ENCODE data around the gene PGAM5.

PGAM5 gene

DNA sequence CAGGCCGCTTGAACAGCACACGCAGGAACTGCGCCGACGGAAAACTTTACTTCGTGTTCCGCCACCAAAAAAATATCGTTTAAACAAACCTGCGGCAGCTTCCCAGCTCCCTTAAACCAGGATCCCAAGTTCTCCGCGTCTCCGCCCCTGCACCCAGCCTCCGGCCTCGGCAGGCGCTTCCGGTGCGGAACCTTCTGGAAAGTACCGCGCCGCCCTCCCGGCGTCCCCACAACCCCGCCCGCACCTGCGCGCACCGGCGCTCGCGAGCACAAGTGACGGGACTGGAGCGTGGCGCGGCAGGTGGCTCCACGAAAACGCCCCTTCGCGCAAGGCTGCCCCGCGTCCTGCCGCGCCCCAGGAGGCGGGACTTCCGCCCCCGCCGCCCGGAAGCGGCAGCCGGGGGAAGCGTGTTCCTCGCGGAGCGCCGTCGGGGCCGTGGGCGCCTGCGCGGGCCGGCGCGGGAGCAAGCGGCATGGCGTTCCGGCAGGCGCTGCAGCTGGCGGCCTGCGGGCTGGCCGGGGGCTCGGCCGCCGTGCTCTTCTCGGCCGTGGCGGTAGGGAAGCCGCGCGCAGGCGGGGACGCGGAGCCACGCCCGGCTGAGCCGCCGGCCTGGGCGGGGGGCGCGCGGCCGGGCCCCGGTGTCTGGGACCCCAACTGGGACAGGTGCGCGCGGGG, at the start of gene PGAM5:
Gene PGAM5 (plus strand): TSS at position 438 of the 675 bp plus-strand sequence. CDS start 35 bp downstream, at position 473.
- DNase-seq: peak; percentile 52

DNA sequence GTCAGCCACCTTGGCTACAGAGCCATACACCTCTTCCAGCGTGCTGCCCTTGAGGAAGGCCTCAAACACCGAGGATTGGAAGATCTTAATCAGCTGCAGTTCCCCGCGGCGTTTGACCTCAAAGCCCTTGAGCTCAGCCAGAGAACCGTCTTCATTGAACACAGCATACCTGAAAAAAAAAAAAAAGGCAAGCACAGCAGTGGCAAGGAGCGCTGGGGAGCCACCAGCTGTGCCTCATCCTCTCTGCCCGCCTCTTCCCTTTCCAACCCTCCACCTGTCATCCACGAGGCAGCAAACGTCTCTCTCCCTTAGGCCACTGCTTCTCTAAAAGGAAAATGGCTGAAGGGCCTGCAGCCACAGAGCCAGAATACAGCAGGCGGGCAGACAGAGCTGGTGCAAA, 49.6 kb upstream of the PGAM5 start:
- DNase-seq: no peak

DNA sequence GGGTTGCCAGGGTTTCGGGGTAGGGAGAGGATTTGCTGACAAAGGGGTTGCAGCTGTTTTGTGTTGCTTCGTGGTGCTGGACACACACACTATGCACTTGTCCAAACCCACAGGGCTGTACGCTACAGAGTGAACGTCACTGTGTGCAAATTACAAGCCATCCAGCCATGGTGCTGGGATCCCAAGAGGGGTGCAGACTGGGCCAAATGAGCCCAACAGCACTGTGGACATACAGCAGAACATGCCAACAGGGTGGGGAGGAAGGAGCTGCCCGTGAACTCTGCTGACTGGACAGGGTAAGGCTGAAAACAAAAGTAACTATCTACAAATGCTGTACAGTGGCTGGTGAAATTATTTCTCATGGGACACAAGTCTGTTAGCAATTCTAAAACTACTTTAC, 48.7 kb upstream of the PGAM5 start:
- no peak for DNase-seq

DNA sequence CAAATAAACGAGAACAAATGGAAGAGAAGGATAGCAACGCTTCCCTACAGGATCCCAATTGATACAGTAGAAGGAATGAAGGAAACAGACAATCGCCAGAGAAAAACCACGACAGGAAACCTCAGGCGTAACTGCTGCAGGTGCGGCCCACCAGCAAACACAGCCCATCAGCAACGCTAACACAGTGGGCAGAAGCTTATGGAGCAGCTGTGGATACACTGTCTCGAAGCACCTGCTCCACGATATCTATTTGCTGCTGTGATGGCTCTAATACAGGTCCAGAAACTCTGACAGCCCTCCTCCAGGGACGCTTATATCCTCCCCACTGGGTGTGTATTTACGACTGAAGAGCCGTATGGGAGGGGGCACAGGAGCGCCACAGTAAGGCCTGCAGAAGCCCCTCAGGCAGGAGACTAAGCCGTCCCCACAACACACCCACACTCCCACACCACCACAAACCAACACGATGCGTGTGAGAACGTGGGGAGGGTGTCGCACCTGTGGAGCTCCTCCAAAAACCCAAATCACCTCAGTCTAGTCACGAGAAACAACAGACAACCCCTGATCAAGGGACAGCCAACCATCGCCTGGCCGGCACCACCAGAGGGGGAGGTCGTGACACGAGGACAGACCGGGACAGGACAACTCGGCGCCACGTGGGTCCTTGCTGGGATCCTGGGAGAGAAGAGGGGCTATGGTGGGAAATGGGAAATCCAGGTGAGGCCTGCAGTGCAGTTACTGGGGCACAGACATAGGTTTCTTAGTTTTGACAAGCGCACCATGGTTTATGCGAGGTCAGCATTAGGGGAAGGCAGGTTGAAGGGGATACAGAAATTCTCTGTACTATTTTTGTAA, 47.5 kb upstream of the PGAM5 start:
- DNase-seq: no peak

DNA sequence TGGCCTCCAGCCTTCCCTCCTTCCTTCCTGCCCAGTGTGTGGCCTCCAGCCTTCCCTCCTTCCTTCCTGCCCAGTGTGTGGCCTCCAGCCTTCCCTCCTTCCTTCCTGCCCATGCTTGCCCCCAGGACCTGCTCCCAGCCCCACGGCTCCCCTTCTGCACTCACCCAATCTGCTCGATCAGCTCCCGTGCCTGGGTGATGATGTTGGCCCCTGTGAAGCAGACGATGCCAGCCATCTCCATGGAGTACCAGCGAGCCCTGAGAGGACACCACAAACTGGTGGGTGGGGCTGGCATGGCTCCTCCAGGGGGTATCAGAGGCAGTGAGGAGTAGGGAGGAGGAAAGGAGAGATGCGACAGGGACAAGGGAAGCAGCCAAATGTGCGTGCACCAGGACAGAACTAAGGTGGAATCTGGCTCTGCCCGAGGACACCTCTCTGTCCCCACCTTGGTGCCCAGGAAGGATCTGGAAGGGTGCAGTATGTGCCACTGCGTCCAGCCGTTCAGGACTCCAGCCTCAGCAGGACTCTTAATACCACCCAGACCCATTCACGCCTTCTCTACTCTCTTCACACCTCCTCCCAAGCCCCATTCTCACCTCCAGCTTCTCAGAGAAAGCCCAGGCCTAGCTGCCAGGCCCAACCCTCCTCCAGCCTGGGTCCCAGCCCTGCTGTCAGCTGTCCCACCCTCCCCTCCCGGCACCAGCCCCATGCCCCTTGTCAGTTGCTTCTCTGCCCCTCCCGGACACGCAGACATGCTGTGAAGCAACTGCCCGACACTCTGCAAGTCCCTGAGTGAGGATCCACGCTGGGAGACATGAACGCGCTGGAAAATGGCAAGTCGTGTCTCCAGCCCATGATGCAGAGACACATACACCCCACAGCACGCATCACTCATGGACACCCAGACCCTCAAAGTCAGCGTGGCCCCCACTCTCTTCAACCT, 46.2 kb upstream of the PGAM5 start:
- DNase-seq: no peak

DNA sequence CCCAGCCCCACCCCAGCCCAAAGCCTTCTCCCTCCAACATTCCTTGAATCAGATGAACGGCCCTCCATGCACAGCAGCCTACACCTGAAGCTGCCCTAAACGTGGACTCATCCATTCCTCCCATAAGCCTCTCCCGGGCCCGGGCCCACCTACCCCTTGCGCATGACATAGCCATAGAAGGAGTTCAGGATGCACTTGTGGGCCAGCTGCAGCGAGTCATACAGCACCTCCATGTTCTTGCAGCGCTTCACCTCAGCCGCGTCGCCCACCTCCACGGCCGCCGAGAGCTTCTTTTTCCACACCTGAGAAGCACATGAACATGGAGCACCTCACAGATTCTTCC, 45.5 kb upstream of the PGAM5 start:
- no peak for DNase-seq

DNA sequence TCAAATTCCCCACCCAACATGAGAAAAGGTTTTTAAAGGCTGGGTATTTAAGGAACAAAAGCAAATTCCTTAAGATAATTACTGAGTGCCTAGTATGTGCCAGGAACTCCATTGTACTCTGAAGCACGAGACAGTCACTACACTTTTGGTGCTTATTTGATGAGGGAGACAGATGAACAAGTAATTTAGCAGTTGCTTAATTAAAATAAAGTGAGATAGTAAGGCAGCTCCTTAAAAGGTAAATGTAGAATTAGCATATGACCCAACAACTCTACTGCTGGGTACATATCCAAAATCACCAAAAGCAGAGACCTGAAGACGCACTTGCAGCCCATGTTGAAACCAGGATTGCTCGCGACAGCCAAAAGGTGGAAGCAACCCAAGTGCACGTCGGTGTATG, 44.8 kb upstream of the PGAM5 start:
- DNase-seq: no peak

DNA sequence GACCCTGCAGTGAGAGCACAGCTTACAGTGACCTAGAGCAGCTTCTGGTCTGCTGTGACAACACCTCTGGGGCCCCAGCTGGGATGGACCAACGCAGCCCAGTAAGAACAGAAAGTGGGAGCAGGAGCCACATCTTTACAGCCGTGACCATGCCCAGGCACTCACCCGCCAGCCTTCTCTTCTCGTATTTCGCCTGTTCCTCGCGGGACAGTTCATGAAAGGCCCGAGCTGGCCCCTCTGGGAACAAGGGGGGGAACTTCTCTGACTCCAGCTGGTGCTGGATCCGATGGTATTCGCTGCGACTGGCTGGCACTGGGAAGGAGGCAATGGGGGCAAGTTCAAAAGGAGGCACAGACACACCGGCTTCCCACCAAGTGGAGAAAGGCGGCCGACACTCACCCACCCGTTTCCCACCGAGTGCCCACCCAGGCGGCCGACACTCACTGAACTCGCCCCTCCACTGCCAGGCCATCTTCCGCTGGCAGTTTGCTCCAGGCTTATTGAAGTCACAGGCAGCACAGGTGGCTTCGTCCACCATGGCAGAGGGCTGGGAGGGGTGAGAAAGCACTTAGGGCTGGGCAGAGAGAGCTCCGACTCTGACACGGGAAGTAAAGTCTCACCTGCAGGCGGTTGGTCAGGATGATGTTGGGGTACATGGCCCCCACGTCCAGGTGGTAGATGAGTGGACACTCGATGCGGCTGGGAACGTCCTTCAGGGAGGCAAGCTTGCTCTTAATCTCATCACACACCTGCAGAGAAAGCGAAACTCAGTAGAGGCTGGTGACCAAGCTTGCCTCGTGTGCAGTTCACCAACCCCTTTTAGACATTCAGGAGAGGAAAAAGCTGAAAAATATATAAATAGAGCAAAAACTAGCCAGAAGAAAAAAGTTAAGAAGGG, 42.2 kb upstream of the PGAM5 start:
- DNase-seq: no peak

DNA sequence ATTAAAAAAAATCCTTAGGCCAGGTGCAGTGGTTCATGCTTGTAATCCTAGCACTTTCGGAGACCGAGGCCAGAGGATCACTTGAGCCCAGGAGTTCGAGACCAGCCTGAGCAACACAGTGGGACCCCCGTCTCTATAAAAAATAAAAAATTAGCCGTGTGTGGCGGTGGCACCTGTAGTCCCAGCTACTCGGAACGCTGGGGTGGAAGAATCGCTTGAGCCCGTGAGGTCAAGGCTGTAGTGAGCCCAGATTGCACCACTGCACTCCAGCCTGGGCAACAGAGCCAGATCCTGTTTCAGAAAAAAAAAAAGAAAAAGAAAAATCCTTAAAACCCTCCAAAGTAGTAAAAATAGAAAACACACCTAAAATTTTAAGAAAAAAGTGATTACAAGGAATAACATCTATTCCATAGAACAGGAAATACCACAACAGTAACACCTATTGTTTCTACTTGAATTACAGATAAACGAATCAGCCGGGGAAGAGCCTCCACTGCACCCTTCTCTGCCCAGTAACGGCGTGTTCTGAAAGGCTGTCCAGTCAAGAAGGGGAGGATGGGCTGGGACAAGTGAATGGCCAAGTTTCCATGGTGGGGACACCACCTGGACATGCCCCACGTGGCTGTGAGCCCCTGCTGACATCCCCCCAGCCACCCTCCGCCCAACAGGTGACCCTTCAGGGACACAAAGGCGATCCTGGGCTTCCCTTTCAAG, 41.3 kb upstream of the PGAM5 start:
- DNase-seq: no peak

DNA sequence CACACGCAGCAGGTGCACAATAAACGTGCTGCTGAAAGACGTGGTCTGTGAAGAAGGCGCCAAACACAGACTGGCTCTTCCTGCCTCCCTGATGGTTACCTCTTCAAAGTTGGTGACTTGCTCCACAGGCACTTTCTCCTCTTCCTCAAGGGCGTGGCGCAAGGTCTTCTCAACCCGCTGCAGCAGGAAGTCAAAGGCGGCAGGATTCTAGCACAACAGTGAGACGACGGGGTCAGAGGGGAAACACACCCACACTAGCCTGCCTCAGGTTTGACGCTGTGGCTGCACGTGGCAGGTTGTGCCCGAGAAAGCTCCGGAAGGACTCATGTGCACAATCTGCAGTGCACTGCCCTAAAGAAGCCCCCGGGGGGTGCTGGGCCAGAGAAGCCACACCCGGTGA, 38.5 kb upstream of the PGAM5 start:
- DNase-seq: no peak

DNA sequence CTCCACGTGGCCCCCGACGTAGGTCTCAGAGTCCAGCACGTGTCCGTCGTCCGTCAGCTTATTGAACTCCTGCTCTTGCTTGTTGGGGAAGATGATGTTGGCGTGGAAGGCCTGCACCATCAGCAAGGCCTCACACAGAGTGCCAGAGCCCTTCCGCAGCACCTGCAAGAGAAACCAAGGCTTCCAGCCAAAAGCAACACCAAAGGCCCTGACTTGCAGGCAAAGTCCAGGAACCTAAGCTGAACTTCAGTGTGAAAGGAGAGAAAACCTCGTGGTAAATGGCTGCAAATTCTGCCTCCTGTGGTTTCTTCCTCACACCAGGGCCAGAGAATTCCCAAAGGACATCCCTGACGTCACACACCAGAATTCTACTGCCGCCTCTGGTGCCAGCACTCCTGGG, 38.0 kb upstream of the PGAM5 start:
- no peak for DNase-seq

DNA sequence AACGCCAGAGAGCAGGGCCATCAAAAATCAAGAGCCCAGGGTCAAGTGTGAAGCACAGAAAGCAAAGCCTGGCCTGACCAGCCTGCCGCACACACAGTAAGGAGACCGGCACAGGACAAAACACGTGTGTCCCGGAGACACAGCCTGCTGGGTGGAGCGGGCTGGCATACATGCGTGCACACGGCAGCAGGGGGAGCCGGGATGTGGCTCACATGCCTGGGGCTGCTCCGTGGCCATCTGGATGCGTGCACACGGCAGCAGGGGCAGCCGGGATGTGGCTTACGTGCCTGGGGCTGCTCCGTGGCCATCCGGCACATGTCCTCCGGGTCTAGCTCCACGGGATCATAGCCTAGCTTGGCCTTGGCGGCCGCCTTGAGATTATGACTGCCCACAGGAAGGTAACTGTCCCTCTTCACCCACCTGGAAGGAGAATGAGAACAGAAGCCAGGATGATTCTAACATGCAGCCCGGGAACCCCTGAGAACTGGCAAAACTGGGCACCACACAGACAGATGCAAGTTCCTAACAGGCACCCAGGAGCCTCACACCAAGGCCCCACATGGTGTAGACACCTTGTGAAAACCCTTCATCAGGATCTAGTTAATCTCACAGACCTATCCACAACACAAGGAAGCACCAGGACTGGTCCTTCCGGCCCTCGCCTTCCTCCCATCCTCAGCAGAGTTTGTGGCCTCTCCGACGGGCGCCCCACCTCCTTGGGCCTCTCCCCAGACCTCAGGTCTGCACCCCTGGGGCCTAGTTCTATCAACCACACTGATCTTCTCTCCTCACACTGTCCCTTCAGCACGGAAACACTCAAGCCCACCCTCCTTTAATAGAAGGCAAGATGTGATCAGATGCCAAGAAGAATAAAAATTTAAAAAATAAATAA, 37.1 kb upstream of the PGAM5 start:
- no peak for DNase-seq

DNA sequence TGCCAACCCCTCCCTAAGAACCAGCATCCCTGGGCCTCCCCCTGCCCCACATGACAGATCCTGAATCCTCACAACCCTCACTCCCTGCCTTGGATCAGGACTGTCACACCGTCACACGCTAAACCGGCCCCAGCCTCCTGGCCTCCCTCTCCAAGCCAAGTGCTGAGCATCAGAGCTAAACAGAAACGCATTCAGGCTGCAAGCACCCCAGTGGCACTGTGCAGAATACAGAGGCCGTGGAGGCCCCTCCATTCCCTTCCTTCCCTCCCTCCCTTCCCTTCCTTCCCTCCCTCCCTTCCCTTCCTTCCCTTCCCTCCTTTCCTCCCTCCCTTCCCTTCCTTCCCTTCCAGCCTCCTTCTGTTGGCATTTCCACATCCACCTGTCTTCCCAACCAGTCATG, 36.1 kb upstream of the PGAM5 start:
- no peak for DNase-seq

DNA sequence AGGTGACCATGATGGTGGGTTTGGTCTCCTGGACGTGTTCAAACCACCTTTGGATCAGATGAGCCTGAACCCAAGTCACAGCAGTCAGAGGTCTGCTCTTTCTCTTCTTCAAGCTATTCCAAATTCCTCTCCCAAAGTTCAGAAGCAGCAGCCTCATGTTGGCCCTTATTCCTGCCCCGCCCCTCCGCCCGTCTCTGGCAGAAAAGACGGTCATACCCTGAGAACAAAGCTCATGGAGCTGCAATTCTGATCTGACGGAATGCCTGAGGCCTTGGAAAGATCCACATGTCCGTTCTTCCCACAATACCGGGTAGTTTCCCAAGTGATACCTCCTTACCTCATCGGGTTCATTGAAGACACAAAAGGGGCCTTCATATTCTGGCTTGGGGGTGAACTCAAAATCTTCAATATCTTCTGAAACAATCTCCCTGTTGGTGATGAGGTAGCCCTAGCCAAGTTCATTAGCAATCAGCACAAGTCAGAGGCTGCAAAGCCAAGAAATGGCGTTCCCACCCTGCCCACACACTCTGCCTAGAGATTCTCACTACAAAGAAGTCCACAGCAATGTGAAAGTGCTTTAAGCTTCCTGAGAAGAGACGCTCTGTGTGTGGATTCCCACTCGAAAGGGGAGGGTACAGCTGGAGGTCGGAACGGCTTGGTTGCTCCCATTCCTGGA, 34.7 kb upstream of the PGAM5 start:
- no peak for DNase-seq

DNA sequence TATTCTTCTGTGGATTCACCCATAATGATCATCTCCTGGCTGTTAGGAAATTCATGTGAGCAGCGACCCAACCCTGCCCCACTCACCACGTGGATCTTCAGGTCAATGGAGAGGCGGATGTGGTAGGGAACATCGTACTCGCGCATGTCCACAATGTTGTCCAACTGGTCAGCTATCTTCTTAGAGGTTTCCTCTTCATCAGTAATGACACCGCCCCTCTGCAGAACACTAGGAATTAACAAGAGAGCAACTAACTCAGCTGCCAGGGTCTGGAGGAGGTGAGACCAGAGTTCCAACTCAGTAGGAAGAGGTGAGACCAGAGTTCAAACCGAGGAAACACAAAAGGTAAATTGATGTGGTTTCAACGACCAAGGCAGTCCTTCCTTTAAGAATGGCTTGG, 33.1 kb upstream of the PGAM5 start:
- DNase-seq: no peak

DNA sequence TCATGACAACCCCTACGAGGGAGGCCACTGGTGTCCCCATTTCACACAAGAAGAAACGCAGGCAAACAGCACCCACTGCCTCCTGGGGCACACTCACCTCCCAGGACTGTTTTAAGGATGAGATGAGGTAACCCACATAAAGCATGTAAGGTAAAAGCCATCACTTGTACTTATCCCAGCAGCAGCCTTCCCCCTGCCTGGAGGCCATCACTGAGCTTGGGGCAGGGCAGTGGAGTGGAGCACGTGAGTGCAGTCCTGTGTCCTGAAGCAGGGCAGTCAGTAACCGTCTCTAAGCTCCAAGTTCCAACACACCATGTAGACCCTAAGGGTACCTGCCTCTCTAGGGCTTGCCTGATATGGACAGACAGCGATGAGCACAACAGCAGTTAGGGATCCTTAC, 25.2 kb upstream of the PGAM5 start:
- DNase-seq: no peak

DNA sequence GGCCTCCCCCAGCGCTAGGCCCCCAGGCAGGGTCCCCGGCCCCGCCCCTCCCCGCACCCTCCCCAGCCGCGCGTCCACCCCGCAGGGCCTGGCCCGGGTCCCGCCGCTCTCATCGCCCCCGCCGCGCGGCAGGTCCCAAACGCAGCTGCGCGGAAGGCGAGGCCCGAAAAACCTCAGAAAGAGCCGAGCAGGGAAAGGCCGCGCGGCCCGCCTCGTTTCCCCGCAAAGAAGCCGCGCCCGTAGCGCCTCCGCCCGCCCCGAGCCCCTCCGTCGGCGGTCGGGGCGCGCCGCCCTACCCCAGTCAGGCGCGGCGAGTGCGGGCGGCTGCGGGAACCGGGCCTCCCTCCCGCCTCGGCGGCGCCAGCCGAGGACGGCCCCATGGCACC, 23.8 kb upstream of the PGAM5 start:
- DNase-seq: no peak

DNA sequence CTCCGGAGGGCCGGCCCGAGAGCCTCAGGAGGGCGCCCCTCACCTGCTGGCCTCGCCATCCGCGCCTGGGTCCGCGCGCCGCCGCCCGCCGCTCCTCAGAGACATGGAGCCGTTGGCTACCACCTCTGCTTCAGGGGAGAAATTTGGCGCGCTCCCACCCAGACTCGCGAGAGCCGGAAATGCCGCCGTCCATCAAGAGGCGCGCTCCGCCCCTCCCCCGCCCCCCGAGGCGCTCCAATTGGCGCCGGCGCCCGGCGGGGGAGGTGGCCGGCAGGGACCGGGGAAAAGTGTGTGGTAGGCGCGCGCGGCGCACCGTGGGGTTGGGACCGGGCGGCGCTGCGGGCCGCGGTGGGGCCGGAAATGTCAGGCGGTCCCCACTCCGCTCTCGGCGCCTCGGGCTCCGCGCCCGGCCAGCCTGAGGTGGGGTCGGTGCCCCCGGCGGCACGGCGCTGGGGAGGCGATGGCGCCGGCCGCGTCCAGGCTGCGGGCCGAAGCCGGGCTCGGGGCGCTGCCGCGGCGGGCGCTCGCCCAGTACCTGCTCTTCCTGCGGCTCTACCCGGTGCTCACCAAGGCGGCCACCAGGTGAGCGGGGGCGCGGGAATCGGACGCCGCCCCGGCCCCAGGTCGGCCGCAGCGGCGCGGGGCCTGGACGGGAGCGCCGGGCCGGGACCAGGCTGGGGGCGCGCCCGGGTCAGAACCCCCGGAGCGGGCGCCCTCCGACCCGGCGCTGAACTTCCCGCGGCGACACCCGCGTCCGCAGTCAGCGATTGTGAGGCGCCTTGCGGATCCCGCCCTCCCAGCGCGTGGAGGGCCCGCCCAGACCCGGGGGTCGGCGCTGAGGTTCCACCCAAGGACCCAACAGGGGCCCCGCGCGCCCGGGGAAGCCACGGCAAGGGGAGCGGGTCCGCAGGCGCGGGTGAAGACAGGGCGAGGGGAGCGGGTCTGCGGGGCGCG, 23.2 kb upstream of the PGAM5 start, which contains the start of the genes POLE and PXMP2:
Gene POLE (minus strand): TSS at position 132 of the 954 bp plus-strand sequence. CDS start 27 bp downstream, at position 105.
Gene PXMP2 (plus strand): TSS at position 377 of the 954 bp plus-strand sequence. CDS start 84 bp downstream, at position 461.
- peak; percentile 84 for DNase-seq

DNA sequence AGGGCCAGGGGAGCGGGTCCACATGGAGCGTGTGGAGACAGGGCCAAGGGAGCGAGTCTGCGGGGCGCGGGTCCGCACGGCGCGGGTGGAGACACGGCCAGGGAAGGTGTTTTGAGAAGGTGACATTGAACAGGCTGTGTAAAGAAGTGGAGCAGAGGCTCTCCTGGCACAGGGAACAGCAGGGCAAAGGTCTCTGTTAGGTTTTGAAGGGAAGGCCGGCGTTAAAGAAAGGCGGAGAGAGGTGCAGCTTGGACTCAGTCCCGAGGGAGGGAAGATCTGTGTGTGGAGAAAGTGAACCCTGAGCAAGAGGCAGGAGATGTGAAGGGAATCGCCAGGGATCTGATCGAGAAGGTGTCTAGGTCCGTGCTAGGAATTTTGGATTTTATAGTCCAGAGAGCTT, 21.4 kb upstream of the PGAM5 start:
- DNase-seq: no peak
